Adrenal gland (tissue), 5 donors: Measurements from ENCODE around the gene LHPP.

Experiments used
- CTCF ChIP-seq, 6 experiments: fragments of 450-650 bp in 4 of 6; fragments of 200-600 bp in 2 of 6; sonication (generic) in 1 of 6; IDR thresholded peaks; 1 replicate in 5 of 6; 2 replicates in 1 of 6; pipeline versions ENCODE4 v1.5.1 to v1.8.0; 2016 to 2021; ENCODE audit warnings: antibody characterized with exemption in 6 of 6, mild to moderate bottlenecking in 2 of 6, moderate library complexity in 1 of 6
- POLR2A ChIP-seq, 2 donors: fragments of 450-650 bp; IDR thresholded peaks; one replicate each; pipeline ENCODE4 v1.6.1; 2017; ENCODE audit warnings: antibody characterized with exemption in 2 of 2, mild to moderate bottlenecking in 2 of 2, moderate library complexity in 1 of 2
- donor health status: DM: no; HTN: no; CAD: no.

DNA sequence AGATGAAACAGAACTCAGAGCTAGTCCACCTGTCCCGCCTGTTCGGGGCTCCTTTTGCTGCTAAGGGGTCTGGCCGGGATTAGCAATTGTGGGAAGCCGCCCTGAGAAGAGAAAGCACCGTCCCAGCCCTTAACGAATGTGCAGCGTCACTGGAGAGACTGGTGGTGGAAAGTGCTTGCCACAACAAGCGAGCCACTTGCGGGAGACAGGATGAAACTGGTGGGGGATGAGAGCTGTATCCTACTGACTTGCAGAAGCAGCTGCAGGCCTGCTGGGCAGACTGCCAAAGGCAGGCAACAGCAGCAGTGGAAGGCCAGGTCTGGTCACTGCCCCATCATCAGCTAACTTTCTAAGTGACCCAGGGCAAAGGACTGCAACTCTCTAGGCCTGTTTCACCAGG lies 187.1 kb downstream of the LHPP start:
- TF ChIP-seq CTCF (IDR thresholded peaks at IDR 0.05) (peak in 1 of 6 experiments; percentile 7), POLR2A (IDR thresholded peaks at IDR 0.05) (peak in 1 of 2 donors; percentile 41)
